NCI-H1048 (cell line): ENCODE data around the gene TBC1D3G.
"Not testable (repeated sequence)": the region's sequence is repeated elsewhere in the genome, so short reads cannot be mapped to it uniquely, and the experiment has no call there.

Experiments
- DNase-seq: peaks from one replicate; lab custom pipeline; 2025; lab: John Stamatoyannopoulos, UW

TBC1D3G gene

DNA sequence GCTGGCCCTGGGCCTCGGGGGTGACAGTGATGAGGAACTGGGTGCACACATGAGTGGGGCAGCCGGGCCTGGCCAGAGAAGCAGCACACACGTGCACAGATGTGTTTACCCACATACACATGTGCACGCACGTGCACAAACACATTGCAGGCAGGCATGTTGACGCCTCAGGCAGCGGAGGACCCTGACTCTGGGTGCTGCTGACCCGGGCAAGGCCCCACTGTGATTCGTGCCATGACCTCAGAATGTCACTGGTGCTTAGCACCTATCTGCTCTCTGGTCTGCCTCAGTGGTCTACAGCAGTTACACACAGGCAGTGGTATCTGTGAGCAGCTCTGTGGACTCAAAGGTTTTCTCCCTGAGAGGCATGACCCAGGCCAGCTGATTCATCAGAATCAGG is at the start of gene TBC1D3G:
Gene TBC1D3G, plus strand, starts transcription at position 301 of the 400 bp plus-strand sequence. CDS start 1,528 bp downstream, outside the sequence.
- not testable (repeated sequence) for DNase-seq

GRCh38 chr17:36283256-36283655 is 40.4 kb upstream of the TBC1D3G start:
- not testable (repeated sequence) for DNase-seq

DNA sequence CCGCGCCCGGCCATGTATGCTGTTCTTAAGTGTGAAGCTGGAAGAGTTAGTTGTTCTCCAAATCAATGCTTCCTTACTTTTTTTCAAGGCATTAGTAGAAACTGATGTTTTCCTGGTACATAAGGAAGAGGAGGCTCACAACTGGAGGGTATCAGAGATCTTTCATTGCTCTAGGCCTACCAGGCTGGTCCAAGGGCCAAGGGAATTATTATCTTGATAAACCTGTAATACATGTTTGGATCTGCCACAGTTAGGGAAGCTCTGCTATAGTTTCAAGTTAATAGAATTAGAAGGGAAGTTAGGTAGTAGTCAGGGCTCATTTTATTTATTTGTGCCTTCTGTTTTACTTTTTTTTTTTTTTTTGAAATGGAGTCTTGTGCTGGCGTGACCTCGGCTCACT is 39.5 kb upstream of the TBC1D3G start:
- not testable (repeated sequence) for DNase-seq

GRCh38 chr17:36289965-36290612 is 33.6 kb upstream of the TBC1D3G start:
- not testable (repeated sequence) for DNase-seq

DNA sequence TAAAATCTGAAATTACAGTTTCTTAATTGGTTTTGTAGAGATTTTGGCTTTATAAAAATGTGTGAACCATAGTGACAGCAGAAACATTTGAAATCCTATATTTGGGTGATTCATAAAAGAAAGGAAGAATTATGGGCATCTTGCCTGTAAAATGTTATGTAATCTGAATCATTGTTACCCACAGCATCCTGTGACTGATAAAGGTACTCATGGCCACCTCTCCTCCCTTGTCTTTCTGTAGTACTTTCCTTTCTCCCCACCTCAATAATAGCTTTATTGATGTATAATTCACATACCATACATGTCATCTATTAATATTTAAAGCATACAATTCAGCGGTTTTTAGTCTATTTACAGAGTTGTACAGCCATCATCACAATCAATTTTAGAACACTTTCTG is 28.5 kb upstream of the TBC1D3G start:
- DNase-seq, result not testable (repeated sequence)

DNA sequence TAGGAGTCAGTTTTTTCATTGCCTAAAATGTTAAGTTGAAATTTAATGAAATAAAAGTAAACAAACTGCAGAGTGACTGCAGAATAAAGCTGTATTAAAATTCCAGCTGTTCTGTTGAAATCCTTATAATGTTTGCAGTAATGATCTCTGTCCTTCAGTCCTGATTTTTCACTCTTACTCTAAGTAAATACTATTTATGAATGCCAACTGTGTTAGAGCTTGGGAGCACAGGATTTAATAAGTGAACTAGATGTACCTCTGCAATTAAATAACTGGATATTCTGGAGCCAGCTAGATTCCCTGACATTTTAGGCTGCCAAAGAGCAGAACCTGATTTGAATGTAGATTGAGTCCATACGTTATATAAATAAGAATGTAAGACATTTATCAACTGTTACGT is 7.9 kb upstream of the TBC1D3G start:
- not testable (repeated sequence) for DNase-seq

GRCh38 chr17:36362496-36362895 is 38.8 kb downstream of the TBC1D3G start:
- DNase-seq, result not testable (repeated sequence)

DNA sequence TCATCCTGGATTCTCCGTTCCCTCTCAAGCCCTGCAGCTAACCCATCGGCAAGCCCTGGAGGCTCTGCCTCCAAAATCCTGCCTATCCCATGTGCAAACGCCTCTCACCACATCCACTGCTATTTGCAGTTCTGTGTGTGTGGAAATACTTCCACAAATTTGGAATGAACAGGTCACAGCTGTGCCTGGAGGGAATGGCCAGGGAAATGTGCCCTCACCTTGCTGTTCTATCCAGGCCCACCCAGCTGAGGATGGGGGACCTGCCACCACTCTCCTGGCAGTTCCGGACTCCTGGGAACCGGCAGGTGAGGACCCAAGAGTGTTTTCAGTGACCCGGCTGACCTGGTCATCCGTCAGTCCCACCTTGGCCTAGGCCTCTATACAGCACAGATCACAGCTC is 52.3 kb downstream of the TBC1D3G start:
- not testable (repeated sequence) for DNase-seq
